OCI-LY1 (cell line): ENCODE data around the gene THOC2.
"Not testable (repeated sequence)": the region's sequence is repeated elsewhere in the genome, so short reads cannot be mapped to it uniquely, and the experiment has no call there.

ENCODE experiments used
- H2AFZ ChIP-seq: fragments of 200-600 bp; sonication (generic), shearing (Covaris generic); 2 replicates; pipeline ENCODE4 v1.6.0; 2014; ENCODE audit warnings: antibody characterized with exemption, mild to moderate bottlenecking, low read length
- H3F3A ChIP-seq: fragments of 200-600 bp; sonication (generic), shearing (Covaris generic); 2 replicates; pipeline ENCODE4 v1.6.0; 2014; ENCODE audit warnings: mild to moderate bottlenecking, antibody characterized with exemption, low read length, moderate library complexity; ENCODE audit not compliant: insufficient read depth
- H3K27ac ChIP-seq: fragments of 200-600 bp; sonication (generic); 2 replicates; pipeline ENCODE4 v1.5.1; 2014; ENCODE audit warnings: low read length, mixed run types, mild to moderate bottlenecking, low read depth; ENCODE audit not compliant: poor library complexity, severe bottlenecking
- H3K27me3 ChIP-seq: fragments of 200-600 bp; sonication (generic); 2 replicates; pipeline ENCODE4 v1.6.0; 2014; ENCODE audit warnings: antibody characterized with exemption, mild to moderate bottlenecking, low read length, moderate library complexity; ENCODE audit not compliant: insufficient read depth
- H3K36me3 ChIP-seq: fragments of 200-600 bp; sonication (generic); 2 replicates; pipeline ENCODE4 v1.6.1; 2014; ENCODE audit warnings: mild to moderate bottlenecking, antibody characterized with exemption, low read length, moderate library complexity, mixed read lengths; ENCODE audit not compliant: insufficient read depth
- H3K4me1 ChIP-seq: fragments of 200-600 bp; sonication (generic); 2 replicates; pipeline ENCODE4 v1.5.1; 2014; ENCODE audit warnings: mild to moderate bottlenecking, low read length, moderate library complexity; ENCODE audit not compliant: insufficient read depth, severe bottlenecking
- H3K4me2 ChIP-seq: fragments of 200-600 bp; sonication (generic), shearing (Covaris generic); 2 replicates; pipeline ENCODE4 v1.6.1; 2014; ENCODE audit warnings: low read length
- H3K4me3 ChIP-seq: fragments of 200-600 bp; sonication (generic); 2 replicates; pipeline ENCODE4 v1.5.1; 2014; ENCODE audit warnings: low read length, low read depth, mild to moderate bottlenecking, mixed read lengths; ENCODE audit not compliant: poor library complexity, severe bottlenecking
- H3K79me2 ChIP-seq: fragments of 200-600 bp; shearing (Covaris generic); 2 replicates; pipeline ENCODE4 v1.6.1; 2016; ENCODE audit warnings: mixed run types, low read length, mixed read lengths; ENCODE audit not compliant: insufficient read depth
- H3K9ac ChIP-seq: fragments of 200-600 bp; sonication (generic), shearing (Covaris generic); 2 replicates; pipeline ENCODE4 v1.6.1; 2014; ENCODE audit warnings: mild to moderate bottlenecking, low read length, mixed read lengths
- H3K9me2 ChIP-seq: fragments of 200-600 bp; sonication (generic), shearing (Covaris generic); 2 replicates; pipeline ENCODE4 v1.6.1; 2014; ENCODE audit warnings: low read depth, mild to moderate bottlenecking, low read length, mixed read lengths
- H3K9me3 ChIP-seq: fragments of 200-600 bp; shearing (Covaris generic); 2 replicates; pipeline ENCODE4 v1.6.1; 2014; ENCODE audit warnings: low read length, mixed read lengths
- H4K20me1 ChIP-seq: fragments of 200-600 bp; sonication (generic), shearing (Covaris generic); 2 replicates; pipeline ENCODE4 v1.6.0; 2016; ENCODE audit warnings: mild to moderate bottlenecking, low read length; ENCODE audit not compliant: insufficient read depth
- EZH2 ChIP-seq: fragments of 200-600 bp; sonication (generic), shearing (Covaris generic); IDR thresholded peaks from 2 replicates; pipeline ENCODE4 v1.8.0; 2017; ENCODE audit warnings: borderline replicate concordance, mixed run types, mild to moderate bottlenecking, antibody characterized with exemption, low read length, moderate library complexity, mixed read lengths
- TF ChIP-seq, protein P1 (sequence below): fragments of 200-600 bp; sonication (generic), shearing (Covaris generic); IDR thresholded peaks from 2 replicates; pipeline ENCODE4 v1.5.1; 2017; ENCODE audit warnings: mild to moderate bottlenecking, antibody characterized with exemption, low read length, moderate library complexity, mixed read lengths

Gene THOC2

DNA sequence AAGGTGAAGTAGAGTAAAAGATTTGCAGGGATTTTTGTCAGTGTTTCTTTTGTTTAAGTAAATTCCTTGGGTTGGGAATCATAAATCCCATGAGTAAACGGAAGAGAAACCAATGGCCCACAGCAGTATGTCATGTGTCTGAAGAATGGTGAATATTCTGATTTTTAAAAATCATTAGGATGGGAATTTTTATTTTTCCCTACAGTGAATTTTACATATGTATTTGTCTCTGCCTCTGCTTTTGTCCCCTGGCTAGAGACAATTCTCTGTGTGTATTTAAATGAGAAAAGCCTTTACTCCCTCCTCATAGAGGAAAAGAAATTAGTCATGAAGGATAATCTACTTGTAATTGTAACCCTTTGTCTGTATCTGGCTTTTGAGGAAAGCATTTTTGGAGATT, 152.1 kb downstream of the THOC2 start:
- Histone ChIP-seq H3K4me1 (no peaks in the 10 kb centered on the region), H3K27ac (no peak overlapping the region), H3K36me3 (no peaks in the 10 kb centered on the region), H2AFZ (no peak overlapping the region), H3K9ac (no peak overlapping the region), H3K9me3 (no peaks in the 10 kb centered on the region), H3F3A (no peaks in the 10 kb centered on the region), H4K20me1 (no peaks in the 10 kb centered on the region), H3K79me2 (no peaks in the 10 kb centered on the region), H3K4me3 (no peak overlapping the region), H3K9me2 (no peaks in the 10 kb centered on the region), H3K27me3 (no peaks in the 10 kb centered on the region), H3K4me2 (no peak overlapping the region)
- TF ChIP-seq, protein P1, sequence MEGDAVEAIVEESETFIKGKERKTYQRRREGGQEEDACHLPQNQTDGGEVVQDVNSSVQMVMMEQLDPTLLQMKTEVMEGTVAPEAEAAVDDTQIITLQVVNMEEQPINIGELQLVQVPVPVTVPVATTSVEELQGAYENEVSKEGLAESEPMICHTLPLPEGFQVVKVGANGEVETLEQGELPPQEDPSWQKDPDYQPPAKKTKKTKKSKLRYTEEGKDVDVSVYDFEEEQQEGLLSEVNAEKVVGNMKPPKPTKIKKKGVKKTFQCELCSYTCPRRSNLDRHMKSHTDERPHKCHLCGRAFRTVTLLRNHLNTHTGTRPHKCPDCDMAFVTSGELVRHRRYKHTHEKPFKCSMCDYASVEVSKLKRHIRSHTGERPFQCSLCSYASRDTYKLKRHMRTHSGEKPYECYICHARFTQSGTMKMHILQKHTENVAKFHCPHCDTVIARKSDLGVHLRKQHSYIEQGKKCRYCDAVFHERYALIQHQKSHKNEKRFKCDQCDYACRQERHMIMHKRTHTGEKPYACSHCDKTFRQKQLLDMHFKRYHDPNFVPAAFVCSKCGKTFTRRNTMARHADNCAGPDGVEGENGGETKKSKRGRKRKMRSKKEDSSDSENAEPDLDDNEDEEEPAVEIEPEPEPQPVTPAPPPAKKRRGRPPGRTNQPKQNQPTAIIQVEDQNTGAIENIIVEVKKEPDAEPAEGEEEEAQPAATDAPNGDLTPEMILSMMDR: no peak
- no peak for TF ChIP-seq EZH2

DNA sequence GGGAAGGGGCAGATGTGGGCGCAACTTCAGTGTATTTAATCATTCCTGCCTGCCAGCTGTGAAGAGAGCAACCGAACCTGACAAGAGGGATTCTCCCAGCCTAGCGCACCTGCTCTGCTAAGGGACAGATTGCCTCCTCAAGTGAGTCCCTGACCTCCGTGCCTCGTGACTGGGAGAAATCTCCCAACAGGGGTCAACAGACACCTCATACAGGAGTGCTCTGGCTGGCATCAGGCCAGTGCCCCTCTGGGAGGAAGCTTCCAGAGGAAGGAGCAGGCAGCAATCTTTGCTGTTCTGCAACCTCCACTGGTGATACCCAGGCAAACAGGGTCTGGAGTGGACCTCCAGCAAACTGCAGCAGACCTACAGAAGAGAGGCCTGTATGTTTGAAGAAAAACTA, 158.8 kb downstream of the THOC2 start:
- not testable (repeated sequence) for H3K9me2 ChIP-seq, H3K27ac ChIP-seq, H4K20me1 ChIP-seq, H3K4me2 ChIP-seq, H3K4me1 ChIP-seq, H3K79me2 ChIP-seq, H2AFZ ChIP-seq, H3K9ac ChIP-seq, H3K4me3 ChIP-seq, H3F3A ChIP-seq, H3K36me3 ChIP-seq, H3K27me3 ChIP-seq, H3K9me3 ChIP-seq

DNA sequence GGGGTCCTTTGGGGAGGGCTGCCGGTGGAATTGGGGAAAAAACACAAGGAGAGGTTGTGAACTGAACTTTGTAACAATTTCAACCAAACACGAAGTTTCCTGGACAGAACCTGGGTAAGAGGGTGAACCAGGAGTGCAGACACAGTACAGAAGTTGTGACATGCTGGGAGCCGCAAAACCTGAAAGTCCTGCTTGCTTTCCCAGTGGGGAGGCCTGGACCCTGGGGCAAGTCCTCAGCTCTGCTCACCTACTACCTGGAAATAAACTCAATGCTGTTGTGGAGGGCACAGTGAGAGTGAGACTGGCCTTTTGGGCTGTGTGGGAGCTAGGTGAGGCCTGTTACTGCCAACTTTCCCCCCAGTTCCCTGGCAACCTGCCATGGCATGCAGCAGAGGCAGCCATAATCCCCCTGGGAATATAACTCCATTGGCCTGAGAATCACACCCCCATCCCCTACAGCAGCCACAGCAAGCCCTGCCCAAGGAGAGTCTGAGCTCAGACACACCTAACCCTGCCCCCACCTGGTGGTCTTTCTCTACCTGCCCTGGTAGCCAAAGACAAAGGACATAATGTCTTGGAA, 162.8 kb downstream of the THOC2 start:
- no peaks in the 10 kb centered on the region for H3K9me2 ChIP-seq
- H3K36me3 ChIP-seq: no peaks in the 10 kb centered on the region
- no peaks in the 10 kb centered on the region for H3F3A ChIP-seq
- H3K79me2 ChIP-seq: no peaks in the 10 kb centered on the region
- TF ChIP-seq EZH2: no peak
- TF ChIP-seq, protein P1: no peak
- no peaks in the 10 kb centered on the region for H3K9me3 ChIP-seq
- H3K27ac ChIP-seq: no peak overlapping the region
- H3K27me3 ChIP-seq: no peaks in the 10 kb centered on the region
- no peaks in the 10 kb centered on the region for H4K20me1 ChIP-seq
- H3K4me1 ChIP-seq: no peaks in the 10 kb centered on the region
- no peak overlapping the region for H3K9ac ChIP-seq
- no peak overlapping the region for H2AFZ ChIP-seq
- H3K4me3 ChIP-seq: no peak overlapping the region
- H3K4me2 ChIP-seq: no peak overlapping the region

DNA sequence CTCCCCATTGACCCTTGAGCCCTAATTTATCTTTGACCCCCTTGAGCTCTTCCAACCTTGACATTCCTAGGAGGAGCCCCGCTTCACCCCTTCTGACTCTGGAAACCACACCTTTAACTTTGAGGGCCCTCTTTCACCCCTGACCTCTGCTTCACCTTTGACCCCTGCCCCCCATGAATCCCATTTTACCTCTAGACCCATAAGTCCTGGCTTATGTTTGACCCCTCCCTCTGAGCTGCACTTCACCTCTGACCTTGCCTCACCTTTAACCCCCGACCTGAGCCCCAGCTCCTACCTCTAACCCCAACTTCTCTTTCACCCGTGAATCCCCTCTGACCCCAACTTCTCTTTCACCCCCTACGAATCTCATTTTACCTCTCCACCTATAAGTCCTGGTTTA, 169.7 kb downstream of the THOC2 start:
- no peaks in the 10 kb centered on the region for H3K27me3 ChIP-seq
- no peak overlapping the region for H3K4me2 ChIP-seq
- no peaks in the 10 kb centered on the region for H3K79me2 ChIP-seq
- no peak overlapping the region for H3K4me3 ChIP-seq
- no peaks in the 10 kb centered on the region for H3F3A ChIP-seq
- no peaks in the 10 kb centered on the region for H3K36me3 ChIP-seq
- no peaks in the 10 kb centered on the region for H3K9me2 ChIP-seq
- H3K27ac ChIP-seq: no peak overlapping the region
- no peak for TF ChIP-seq EZH2
- TF ChIP-seq, protein P1: no peak
- H3K9ac ChIP-seq: no peak overlapping the region
- no peak overlapping the region for H2AFZ ChIP-seq
- H4K20me1 ChIP-seq: no peaks in the 10 kb centered on the region
- H3K4me1 ChIP-seq: no peaks in the 10 kb centered on the region
- no peaks in the 10 kb centered on the region for H3K9me3 ChIP-seq
